Measurements from ENCODE around the gene JAML.
A peak's percentile ranks its signal among the peaks of the same experiment; 100 is the strongest.
"Not testable (repeated sequence)": the region's sequence is repeated elsewhere in the genome, so short reads cannot be mapped to it uniquely, and the experiment has no call there.

Gene JAML

DNA sequence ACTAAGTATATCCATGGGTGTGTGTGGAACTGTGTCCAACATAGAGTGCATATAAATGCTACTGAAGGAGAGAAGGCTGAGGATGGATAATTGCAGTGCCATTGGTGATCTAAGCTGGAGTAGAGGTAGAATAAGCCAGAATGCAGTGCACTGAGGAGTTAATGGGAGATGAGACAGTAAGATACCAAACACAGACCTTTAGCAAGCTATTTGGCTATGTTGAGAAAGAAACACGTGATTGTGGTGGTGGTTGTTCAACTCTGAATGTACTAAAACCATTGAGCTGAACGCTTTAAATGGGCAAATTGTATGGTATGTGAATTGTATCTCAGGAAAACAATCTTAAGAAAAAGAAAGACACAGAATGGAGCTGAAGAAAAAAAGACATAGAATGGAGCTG lies 22.8 kb downstream of the JAML start:
- Histone ChIP-seq H3K4me3 (ENCODE audit: low read depth in 1 of 5, low read length in 5 of 5) (no peak overlapping the region), H3K4me1 (ENCODE audit: control insufficient read depth in 5 of 5, insufficient read depth in 5 of 5, low read length in 5 of 5) (peaks cover 0 to 20% (median 12%) of the 10 kb centered on the region in 5 donors), H3K27ac (ENCODE audit: low read depth, low read length) (no peak overlapping the region), H3K9me3 (ENCODE audit: control insufficient read depth in 5 of 5, low read length in 5 of 5) (no peaks in the 10 kb centered on the region), H3K27me3 (ENCODE audit: control insufficient read depth in 5 of 5, insufficient read depth in 4 of 5, low read length in 5 of 5) (no peaks in the 10 kb centered on the region), H3K9ac (ENCODE audit: low read length in 5 of 5) (no peak overlapping the region), H3K36me3 (ENCODE audit: control insufficient read depth in 5 of 5, insufficient read depth in 5 of 5, low read length in 5 of 5) (no peaks in the 10 kb centered on the region)

DNA sequence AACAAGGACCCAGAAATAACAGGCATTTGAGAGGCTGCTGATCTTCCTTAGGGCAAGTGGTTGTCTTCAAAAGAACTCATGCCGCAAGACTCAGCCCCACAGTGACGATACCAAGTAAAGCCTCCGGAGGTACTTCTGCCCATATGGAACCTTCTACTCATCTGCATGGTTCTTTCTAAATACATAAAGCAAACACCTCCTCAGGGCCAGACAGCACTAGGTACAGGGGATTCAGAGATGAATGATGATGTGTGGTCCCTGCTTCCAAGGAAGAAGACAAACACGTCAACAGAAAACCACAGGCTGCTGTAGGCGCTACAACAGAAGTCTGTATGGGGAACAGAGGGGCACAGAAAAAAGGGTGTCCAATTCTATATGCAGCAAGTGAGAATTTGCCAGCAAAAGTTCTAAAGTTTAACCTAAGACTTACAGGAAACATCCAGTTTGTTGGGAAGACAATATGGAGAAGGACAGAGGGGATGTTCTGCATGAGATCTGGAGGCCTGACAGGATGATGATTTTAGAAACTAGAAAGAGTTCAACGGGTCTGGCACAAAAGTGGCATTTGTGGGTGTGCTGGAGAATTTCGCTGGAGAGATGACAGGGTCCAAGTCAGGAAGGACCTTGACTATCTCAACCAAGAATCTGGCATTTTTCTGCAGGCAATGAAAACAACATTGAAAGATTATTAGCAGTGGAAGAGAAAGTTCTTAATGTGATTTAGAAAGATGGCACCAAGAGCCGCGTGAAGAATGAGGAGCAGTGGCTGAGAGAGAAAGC lies 23.7 kb downstream of the JAML start:
- Histone ChIP-seq H3K4me3 (ENCODE audit: low read depth in 1 of 5, low read length in 5 of 5) (no peak overlapping the region), H3K27ac (ENCODE audit: low read depth, low read length) (no peak overlapping the region), H3K9ac (ENCODE audit: low read length in 5 of 5) (no peak overlapping the region), H3K4me1 (ENCODE audit: control insufficient read depth in 5 of 5, insufficient read depth in 5 of 5, low read length in 5 of 5) (peaks cover 0 to 11% (median 7%) of the 10 kb centered on the region in 5 donors), H3K36me3 (ENCODE audit: control insufficient read depth in 5 of 5, insufficient read depth in 5 of 5, low read length in 5 of 5) (no peaks in the 10 kb centered on the region), H3K27me3 (ENCODE audit: control insufficient read depth in 5 of 5, insufficient read depth in 4 of 5, low read length in 5 of 5) (no peaks in the 10 kb centered on the region), H3K9me3 (ENCODE audit: control insufficient read depth in 5 of 5, low read length in 5 of 5) (no peaks in the 10 kb centered on the region)

DNA sequence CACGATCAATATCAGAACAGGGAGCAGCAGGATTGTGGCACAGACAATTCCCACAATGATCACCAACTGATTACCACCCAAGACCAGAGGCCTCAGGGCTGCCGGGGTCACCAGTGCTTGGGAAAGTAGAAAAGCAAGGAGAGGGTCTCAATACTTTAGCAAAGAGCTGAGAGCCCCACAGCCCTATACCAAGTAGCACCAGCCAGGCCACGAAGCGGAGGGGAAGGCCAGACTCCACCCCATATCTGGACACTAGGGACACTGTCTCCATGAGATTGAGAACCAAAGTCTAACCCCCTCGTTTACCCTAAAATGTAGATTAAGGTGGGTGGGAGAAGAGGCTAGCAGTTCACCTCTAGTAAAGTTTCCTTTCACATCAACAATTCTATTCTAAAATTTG lies 24.3 kb downstream of the JAML start:
- no peaks in the 10 kb centered on the region for H3K27me3 ChIP-seq (ENCODE audit: control insufficient read depth in 5 of 5, insufficient read depth in 4 of 5, low read length in 5 of 5)
- no peak overlapping the region for H3K27ac ChIP-seq (ENCODE audit: low read depth, low read length)
- no peaks in the 10 kb centered on the region for H3K36me3 ChIP-seq (ENCODE audit: control insufficient read depth in 5 of 5, insufficient read depth in 5 of 5, low read length in 5 of 5)
- no peaks in the 10 kb centered on the region for H3K9me3 ChIP-seq (ENCODE audit: control insufficient read depth in 5 of 5, low read length in 5 of 5)
- H3K9ac ChIP-seq (ENCODE audit: low read length in 5 of 5) = no peak overlapping the region
- no peak overlapping the region for H3K4me3 ChIP-seq (ENCODE audit: low read depth in 1 of 5, low read length in 5 of 5)
- H3K4me1 ChIP-seq (ENCODE audit: control insufficient read depth in 5 of 5, insufficient read depth in 5 of 5, low read length in 5 of 5) = peaks cover 0 to 8% (median 6%) of the 10 kb centered on the region in 5 donors

DNA sequence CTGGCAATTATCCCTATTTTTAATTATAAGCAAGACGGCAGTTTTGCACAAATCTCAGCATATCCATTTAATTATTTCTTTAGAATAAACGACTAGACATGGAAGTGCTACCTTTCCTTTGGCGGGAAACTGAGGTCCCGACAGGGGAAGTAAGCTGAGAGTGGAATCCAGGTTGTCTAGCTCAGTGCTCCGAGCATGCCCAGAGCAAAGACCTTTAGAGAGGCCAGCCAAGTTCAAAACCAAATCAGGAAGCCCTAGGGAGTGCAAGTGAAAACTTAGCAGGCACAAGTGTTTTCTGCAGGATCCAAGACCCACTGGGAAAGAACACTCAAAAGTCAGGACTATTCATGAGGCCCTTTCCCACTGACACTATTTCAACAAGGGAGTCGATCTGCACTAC lies 25.7 kb downstream of the JAML start:
- H3K36me3 ChIP-seq (ENCODE audit: control insufficient read depth in 5 of 5, insufficient read depth in 5 of 5, low read length in 5 of 5) = no peaks in the 10 kb centered on the region
- no peak overlapping the region for H3K4me3 ChIP-seq (ENCODE audit: low read depth in 1 of 5, low read length in 5 of 5)
- peak overlapping the region in 1 of 5 donors; percentile 19 for H3K9ac ChIP-seq (ENCODE audit: low read length in 5 of 5)
- no peaks in the 10 kb centered on the region for H3K9me3 ChIP-seq (ENCODE audit: control insufficient read depth in 5 of 5, low read length in 5 of 5)
- no peak overlapping the region for H3K27ac ChIP-seq (ENCODE audit: low read depth, low read length)
- H3K27me3 ChIP-seq (ENCODE audit: control insufficient read depth in 5 of 5, insufficient read depth in 4 of 5, low read length in 5 of 5) = peaks cover 0 to 4% (median 0%) of the 10 kb centered on the region in 5 donors
- H3K4me1 ChIP-seq (ENCODE audit: control insufficient read depth in 5 of 5, insufficient read depth in 5 of 5, low read length in 5 of 5) = peaks cover 3 to 17% (median 10%) of the 10 kb centered on the region in 5 donors

DNA sequence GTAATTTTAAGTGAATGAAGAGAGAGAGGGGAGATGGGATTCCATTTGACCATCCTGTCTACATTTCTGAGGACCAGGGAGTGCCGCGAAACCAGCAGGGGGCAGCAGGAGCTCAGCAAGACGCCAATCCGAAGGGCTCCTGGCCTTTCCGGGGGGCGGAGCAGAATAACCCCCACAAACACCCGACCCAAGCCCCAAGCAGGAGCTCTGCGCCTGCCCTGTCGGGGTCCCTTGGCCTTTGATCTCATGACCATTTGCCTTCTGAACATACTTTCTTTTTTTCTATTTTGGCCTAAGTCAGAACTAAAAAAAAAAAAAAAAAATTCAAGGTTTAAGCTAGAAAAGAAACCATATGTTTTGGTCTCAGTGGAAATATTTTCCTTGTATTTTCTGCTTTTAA lies 26.4 kb downstream of the JAML start:
- peaks cover 0 to 4% (median 0%) of the 10 kb centered on the region in 5 donors for H3K27me3 ChIP-seq (ENCODE audit: control insufficient read depth in 5 of 5, insufficient read depth in 4 of 5, low read length in 5 of 5)
- no peak overlapping the region for H3K27ac ChIP-seq (ENCODE audit: low read depth, low read length)
- H3K9me3 ChIP-seq (ENCODE audit: control insufficient read depth in 5 of 5, low read length in 5 of 5) = no peaks in the 10 kb centered on the region
- H3K36me3 ChIP-seq (ENCODE audit: control insufficient read depth in 5 of 5, insufficient read depth in 5 of 5, low read length in 5 of 5) = peaks cover 0 to 2% (median 0%) of the 10 kb centered on the region in 5 donors
- peak overlapping the region in 2 of 5 donors; percentile 23 to 29 for H3K4me3 ChIP-seq (ENCODE audit: low read depth in 1 of 5, low read length in 5 of 5)
- H3K9ac ChIP-seq (ENCODE audit: low read length in 5 of 5) = peak overlapping the region in 2 of 5 donors; percentile 26 to 32
- H3K4me1 ChIP-seq (ENCODE audit: control insufficient read depth in 5 of 5, insufficient read depth in 5 of 5, low read length in 5 of 5) = peaks cover 3 to 17% (median 10%) of the 10 kb centered on the region in 5 donors

DNA sequence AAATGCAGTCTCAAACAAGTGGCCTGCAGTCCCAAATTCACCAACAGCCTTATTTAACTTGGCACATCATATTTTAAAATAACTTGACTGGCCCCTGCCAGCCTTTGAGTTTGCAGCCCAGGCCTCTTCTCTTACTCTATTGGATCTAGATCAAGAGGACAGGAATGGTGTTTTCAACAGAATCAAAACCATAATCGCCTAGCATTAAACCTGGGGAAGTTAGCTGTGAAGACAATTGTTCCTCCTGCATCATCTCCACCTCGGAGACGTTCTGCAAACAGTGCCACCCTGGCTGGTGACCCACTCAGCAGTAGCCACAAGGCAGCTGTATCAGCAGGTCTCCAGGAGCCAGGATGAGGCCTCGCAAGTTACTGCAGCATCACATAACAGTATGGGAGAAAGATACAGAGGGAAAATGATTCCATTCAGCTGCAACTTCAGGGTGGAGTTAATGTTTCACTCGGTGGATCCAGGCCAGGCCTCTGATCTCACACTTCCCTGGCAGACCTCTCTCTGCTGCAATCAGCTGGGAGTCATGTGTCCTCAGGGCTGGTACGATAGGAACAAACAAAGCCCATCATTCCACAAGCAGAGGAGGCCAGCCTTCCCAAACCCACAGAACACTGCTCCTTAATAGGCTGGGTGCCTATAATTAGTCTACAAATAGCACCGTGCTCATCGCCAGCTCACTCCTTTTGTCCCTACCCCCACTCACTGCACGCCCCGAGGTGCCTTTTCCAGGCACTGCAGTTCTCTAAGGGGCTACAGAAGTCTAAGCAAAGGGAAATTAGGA lies 29.8 kb downstream of the JAML start:
- H3K36me3 ChIP-seq (ENCODE audit: control insufficient read depth in 5 of 5, insufficient read depth in 5 of 5, low read length in 5 of 5) = peaks cover 0 to 2% (median 0%) of the 10 kb centered on the region in 5 donors
- H3K9me3 ChIP-seq (ENCODE audit: control insufficient read depth in 5 of 5, low read length in 5 of 5) = no peaks in the 10 kb centered on the region
- no peak overlapping the region for H3K4me3 ChIP-seq (ENCODE audit: low read depth in 1 of 5, low read length in 5 of 5)
- peaks cover 0 to 4% (median 0%) of the 10 kb centered on the region in 5 donors for H3K27me3 ChIP-seq (ENCODE audit: control insufficient read depth in 5 of 5, insufficient read depth in 4 of 5, low read length in 5 of 5)
- H3K4me1 ChIP-seq (ENCODE audit: control insufficient read depth in 5 of 5, insufficient read depth in 5 of 5, low read length in 5 of 5) = peaks cover 3 to 17% (median 10%) of the 10 kb centered on the region in 5 donors
- H3K9ac ChIP-seq (ENCODE audit: low read length in 5 of 5) = no peak overlapping the region
- no peak overlapping the region for H3K27ac ChIP-seq (ENCODE audit: low read depth, low read length)

DNA sequence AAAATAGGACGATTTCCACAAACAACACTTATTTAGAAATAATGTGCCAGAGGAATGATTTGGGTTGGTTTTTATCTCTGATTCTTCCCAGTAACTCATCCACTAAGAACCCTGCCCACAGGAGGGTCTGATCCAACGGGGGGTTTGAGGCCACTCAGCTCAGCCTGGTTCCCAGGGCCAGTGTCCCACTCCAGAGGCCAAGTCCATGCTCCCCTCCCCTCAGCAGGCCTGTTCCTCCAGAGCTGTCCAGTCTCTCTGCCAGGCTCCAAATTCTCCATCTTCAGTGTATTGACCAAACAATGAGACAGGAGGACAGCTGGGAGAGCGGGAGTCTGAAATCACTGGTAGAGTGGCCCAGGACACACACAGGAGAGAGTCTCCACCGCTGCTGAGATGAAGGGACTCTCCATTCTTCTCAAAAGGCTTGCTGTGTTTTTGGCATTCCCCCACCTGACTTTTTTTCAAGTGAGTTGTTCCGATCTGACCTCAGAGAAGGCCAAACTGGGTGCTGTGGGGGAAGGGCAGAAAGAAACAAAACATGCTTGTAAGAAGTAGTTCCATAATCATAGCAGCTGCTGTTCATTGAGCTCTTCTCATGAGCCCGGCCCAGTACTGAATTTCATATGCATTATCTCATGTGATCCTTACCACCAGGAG lies 30.8 kb downstream of the JAML start:
- H3K4me3 ChIP-seq (ENCODE audit: low read depth in 1 of 5, low read length in 5 of 5) = no peak overlapping the region
- H3K36me3 ChIP-seq (ENCODE audit: control insufficient read depth in 5 of 5, insufficient read depth in 5 of 5, low read length in 5 of 5) = peaks cover 0 to 2% (median 0%) of the 10 kb centered on the region in 5 donors
- no peak overlapping the region for H3K9ac ChIP-seq (ENCODE audit: low read length in 5 of 5)
- H3K27me3 ChIP-seq (ENCODE audit: control insufficient read depth in 5 of 5, insufficient read depth in 4 of 5, low read length in 5 of 5) = peaks cover 0 to 4% (median 0%) of the 10 kb centered on the region in 5 donors
- peaks cover 3 to 17% (median 10%) of the 10 kb centered on the region in 5 donors for H3K4me1 ChIP-seq (ENCODE audit: control insufficient read depth in 5 of 5, insufficient read depth in 5 of 5, low read length in 5 of 5)
- H3K9me3 ChIP-seq (ENCODE audit: control insufficient read depth in 5 of 5, low read length in 5 of 5) = no peaks in the 10 kb centered on the region
- H3K27ac ChIP-seq (ENCODE audit: low read depth, low read length) = no peak overlapping the region

DNA sequence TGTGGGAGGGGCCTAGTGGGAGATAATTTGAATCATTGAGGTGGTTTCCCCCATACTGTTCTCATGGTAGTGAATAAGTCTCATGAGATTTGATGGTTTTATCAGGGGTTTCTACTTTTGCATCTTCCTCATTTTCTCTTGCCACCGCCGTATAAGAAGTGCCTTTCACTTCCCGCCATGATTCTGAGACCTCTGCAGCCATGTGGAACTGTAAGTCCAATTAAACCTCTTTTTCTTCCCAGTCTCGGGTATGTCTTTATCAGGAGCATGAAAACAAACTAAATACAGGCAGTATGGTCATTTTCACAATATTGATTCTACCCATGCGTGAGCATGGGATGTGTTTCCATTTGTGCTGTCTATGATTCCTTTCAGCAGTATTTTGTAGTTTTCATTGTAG lies 32.0 kb downstream of the JAML start:
- peaks cover 0 to 10% (median 4%) of the 10 kb centered on the region in 5 donors for H3K4me1 ChIP-seq (ENCODE audit: control insufficient read depth in 5 of 5, insufficient read depth in 5 of 5, low read length in 5 of 5)
- not testable (repeated sequence) for H3K36me3 ChIP-seq (ENCODE audit: control insufficient read depth in 5 of 5, insufficient read depth in 5 of 5, low read length in 5 of 5); H3K4me3 ChIP-seq (ENCODE audit: low read depth in 1 of 5, low read length in 5 of 5); H3K27ac ChIP-seq (ENCODE audit: low read depth, low read length); H3K9ac ChIP-seq (ENCODE audit: low read length in 5 of 5); H3K27me3 ChIP-seq (ENCODE audit: control insufficient read depth in 5 of 5, insufficient read depth in 4 of 5, low read length in 5 of 5); H3K9me3 ChIP-seq (ENCODE audit: control insufficient read depth in 5 of 5, low read length in 5 of 5)

DNA sequence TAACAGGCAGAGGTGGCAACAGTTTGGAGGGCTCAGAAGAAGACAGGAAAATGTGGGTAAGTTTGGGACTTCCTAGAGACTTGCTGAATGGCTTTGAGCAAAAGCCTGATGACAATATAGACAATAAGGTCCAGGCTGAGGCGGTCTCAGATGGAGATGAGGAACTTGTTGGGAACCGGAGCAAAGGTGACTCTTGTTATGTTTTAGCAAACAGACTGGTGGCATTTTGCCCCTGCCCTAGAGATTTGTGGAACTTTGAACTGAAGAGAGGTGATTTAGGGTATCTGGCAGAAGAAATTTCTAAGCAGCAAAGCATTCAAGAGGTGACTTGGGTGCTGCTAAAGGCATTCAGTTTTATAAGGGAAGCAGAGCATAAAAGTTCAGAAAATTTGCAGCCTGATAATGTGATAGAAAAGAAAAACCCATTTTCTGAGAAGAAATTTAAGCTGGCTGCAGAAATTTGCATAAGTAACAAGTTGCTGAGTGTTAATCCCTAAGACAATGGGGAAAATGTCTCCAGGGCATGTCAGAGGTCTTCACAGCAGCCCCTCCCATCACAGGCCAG lies 33.8 kb downstream of the JAML start:
- peaks cover 0 to 13% (median 10%) of the 10 kb centered on the region in 5 donors for H3K4me1 ChIP-seq (ENCODE audit: control insufficient read depth in 5 of 5, insufficient read depth in 5 of 5, low read length in 5 of 5)
- H3K27me3 ChIP-seq (ENCODE audit: control insufficient read depth in 5 of 5, insufficient read depth in 4 of 5, low read length in 5 of 5); H3K4me3 ChIP-seq (ENCODE audit: low read depth in 1 of 5, low read length in 5 of 5); H3K36me3 ChIP-seq (ENCODE audit: control insufficient read depth in 5 of 5, insufficient read depth in 5 of 5, low read length in 5 of 5); H3K9ac ChIP-seq (ENCODE audit: low read length in 5 of 5); H3K27ac ChIP-seq (ENCODE audit: low read depth, low read length); H3K9me3 ChIP-seq (ENCODE audit: control insufficient read depth in 5 of 5, low read length in 5 of 5): not testable (repeated sequence)
